ENCODE data around the gene PTBP1. TPM values are rescaled to one million over a fixed set of nuclear protein-coding genes. Genes with fewer than 3 reads are reported as not detected.

The PTBP1 gene
- total and polyA plus RNA-seq, 2 donors (not counting 1 experiment from before 2014, with no cell fraction given), result 137 to 309 TPM

GRCh38 chr19:763869-764268 is 33.4 kb upstream of the PTBP1 start:
- no peak for ATAC-seq (ENCODE audit: low read depth)
- POLR2A ChIA-PET, result no interaction called here
- peak; percentile 6 for DNase-seq
- no peak overlapping the region for H3K4me3 ChIP-seq (ENCODE audit: control extremely low read depth in 1 of 5, extremely low read depth in 1 of 5, insufficient read depth in 1 of 5, low read depth in 2 of 5, low read length in 4 of 5)
- H3K4me1 ChIP-seq (ENCODE audit: control insufficient read depth in 2 of 2, insufficient read depth in 2 of 2, low read length in 2 of 2), result no peaks in the 10 kb centered on the region
- no peak overlapping the region for H3K4me2 ChIP-seq (replicated peaks; ENCODE audit: low read depth, low read length, poor library complexity, severe bottlenecking)
- no peak for TF ChIP-seq CTCF (IDR thresholded peaks at IDR 0.05)
- CTCF ChIA-PET, result no interaction called here
- H3K9me3 Mint-ChIP-seq (ENCODE audit: insufficient read depth), result peaks cover 4% of the 10 kb centered on the region
- H3K79me2 ChIP-seq (ENCODE audit: control insufficient read depth, insufficient read depth, low read length), result no peaks in the 10 kb centered on the region
- no peaks in the 10 kb centered on the region for H3K4me1 Mint-ChIP-seq
- no peaks in the 10 kb centered on the region for H4K20me1 ChIP-seq (ENCODE audit: control insufficient read depth, insufficient read depth, low read length, poor library complexity, severe bottlenecking)
- WGBS (ENCODE audit: insufficient coverage), result 95% methylated on average over 5 of the region's 6 CpGs
- H3K9ac ChIP-seq (ENCODE audit: low read length), result no peak overlapping the region
- H3K27me3 Mint-ChIP-seq, result peaks cover 4% of the 10 kb centered on the region
- no peaks in the 10 kb centered on the region for H3K36me3 ChIP-seq (replicated peaks in 1 of 2; ENCODE audit: control extremely low read depth in 1 of 2, control insufficient read depth in 1 of 2, extremely low read depth in 1 of 2, insufficient read depth in 2 of 2, low read length in 1 of 2)
- peaks cover 0 to 28% (median 0%) of the 10 kb centered on the region in 3 donors for H3K9me3 ChIP-seq (ENCODE audit: control extremely low read depth in 1 of 3, control insufficient read depth in 2 of 3, insufficient read depth in 1 of 3, low read length in 2 of 3)
- peaks cover 0 to 19% (median 0%) of the 10 kb centered on the region in 4 experiments for H3K27me3 ChIP-seq (replicated peaks in 1 of 4; ENCODE audit: control extremely low read depth in 1 of 4, control insufficient read depth in 3 of 4, insufficient read depth in 4 of 4, low read length in 3 of 4)
- H3K4me3 Mint-ChIP-seq, result no peak overlapping the region
- intact Hi-C loops (cut with micrococcal nuclease), result no loop called here
- H3K27ac Mint-ChIP-seq, result no peak overlapping the region
- no peak overlapping the region for H2AFZ ChIP-seq (ENCODE audit: insufficient read depth, low read depth, low read length, poor library complexity, severe bottlenecking)
- H3K27ac ChIP-seq (ENCODE audit: low read length in 2 of 2), result no peak overlapping the region

DNA sequence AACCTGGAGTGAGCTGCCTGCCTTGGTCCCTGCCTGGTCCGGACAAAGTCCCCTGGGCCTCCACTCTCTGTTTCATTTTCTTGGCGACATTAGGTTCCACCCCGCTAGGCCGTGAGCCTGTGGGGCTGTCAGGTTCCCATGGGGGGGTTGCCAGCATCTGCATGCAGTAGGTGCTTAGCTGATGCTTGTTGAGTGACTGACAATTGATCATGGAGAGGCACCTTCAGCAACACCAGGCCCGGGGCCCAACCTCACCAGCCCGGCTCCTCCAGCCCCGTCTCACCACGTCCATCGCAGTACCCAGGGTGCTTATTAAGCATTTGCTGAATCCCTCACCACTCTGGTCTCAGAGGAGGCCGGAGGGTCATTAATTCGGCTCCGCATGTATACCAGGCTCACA is 33.0 kb upstream of the PTBP1 start:
- POLR2A ChIA-PET, result no interaction called here
- no peaks in the 10 kb centered on the region for H3K79me2 ChIP-seq (ENCODE audit: control insufficient read depth, insufficient read depth, low read length)
- no peaks in the 10 kb centered on the region for H3K4me1 ChIP-seq (ENCODE audit: control insufficient read depth in 2 of 2, insufficient read depth in 2 of 2, low read length in 2 of 2)
- peaks cover 4% of the 10 kb centered on the region for H3K9me3 Mint-ChIP-seq (ENCODE audit: insufficient read depth)
- 79% methylated on average over 11 of the region's 12 CpGs for WGBS (ENCODE audit: insufficient coverage)
- H2AFZ ChIP-seq (ENCODE audit: insufficient read depth, low read depth, low read length, poor library complexity, severe bottlenecking), result no peak overlapping the region
- ATAC-seq (ENCODE audit: low read depth) (no peak), DNase-seq (peak; percentile 4)
- H3K27ac Mint-ChIP-seq, result no peak overlapping the region
- H3K4me1 Mint-ChIP-seq, result no peaks in the 10 kb centered on the region
- H3K9me3 ChIP-seq (ENCODE audit: control extremely low read depth in 1 of 3, control insufficient read depth in 2 of 3, insufficient read depth in 1 of 3, low read length in 2 of 3), result peaks cover 0 to 23% (median 0%) of the 10 kb centered on the region in 3 donors
- CTCF ChIA-PET, result no interaction called here
- H3K4me2 ChIP-seq (replicated peaks; ENCODE audit: low read depth, low read length, poor library complexity, severe bottlenecking), result no peak overlapping the region
- no peaks in the 10 kb centered on the region for H4K20me1 ChIP-seq (ENCODE audit: control insufficient read depth, insufficient read depth, low read length, poor library complexity, severe bottlenecking)
- peaks cover 0 to 19% (median 0%) of the 10 kb centered on the region in 4 experiments for H3K27me3 ChIP-seq (replicated peaks in 1 of 4; ENCODE audit: control extremely low read depth in 1 of 4, control insufficient read depth in 3 of 4, insufficient read depth in 4 of 4, low read length in 3 of 4)
- H3K27ac ChIP-seq (ENCODE audit: low read length in 2 of 2), result no peak overlapping the region
- H3K4me3 ChIP-seq (ENCODE audit: control extremely low read depth in 1 of 5, extremely low read depth in 1 of 5, insufficient read depth in 1 of 5, low read depth in 2 of 5, low read length in 4 of 5), result no peak overlapping the region
- peaks cover 4% of the 10 kb centered on the region for H3K27me3 Mint-ChIP-seq
- no peak overlapping the region for H3K9ac ChIP-seq (ENCODE audit: low read length)
- intact Hi-C loops (cut with micrococcal nuclease), result no loop called here
- TF ChIP-seq CTCF (IDR thresholded peaks at IDR 0.05) (no peak), EZH2 (IDR thresholded peaks at IDR 0.05; ENCODE audit: borderline replicate concordance, insufficient read depth, low read depth, low read length, poor library complexity, severe bottlenecking) (no peak)
- H3K36me3 ChIP-seq (replicated peaks in 1 of 2; ENCODE audit: control extremely low read depth in 1 of 2, control insufficient read depth in 1 of 2, extremely low read depth in 1 of 2, insufficient read depth in 2 of 2, low read length in 1 of 2), result no peaks in the 10 kb centered on the region
- no peak overlapping the region for H3K4me3 Mint-ChIP-seq

Measured in B cell (primary cell).